Esophagus (tissue), 2 donors: ENCODE measurements around the gene PPIP5K1. TPM values are rescaled to one million over a fixed set of nuclear protein-coding genes. Genes with fewer than 3 reads are reported as not detected.
A peak's percentile ranks its signal among the peaks of the same experiment; 100 is the strongest.

Experiments
- H3K27ac ChIP-seq, 2 donors: one replicate each; pipeline ENCODE4 v1.5.1; 2013; ENCODE audit warnings: low read depth in 2 of 2, mild to moderate bottlenecking in 2 of 2, inconsistent platforms in 1 of 2, low read length in 1 of 2, moderate library complexity in 1 of 2
- H3K27me3 ChIP-seq, 2 donors: one replicate each; pipeline ENCODE4 v1.6.1; 2013; ENCODE audit warnings: low read length in 2 of 2, control low read depth in 1 of 2, mild to moderate bottlenecking in 1 of 2; ENCODE audit not compliant: insufficient read depth in 2 of 2, control insufficient read depth in 1 of 2
- H3K36me3 ChIP-seq, 2 donors: one replicate each; pipeline ENCODE4 v1.6.1; 2013; ENCODE audit warnings: low read length in 1 of 2; ENCODE audit not compliant: control insufficient read depth in 2 of 2, insufficient read depth in 2 of 2
- H3K4me1 ChIP-seq, 2 donors: one replicate each; pipeline ENCODE4 v1.6.1; 2013; ENCODE audit warnings: low read length in 1 of 2; ENCODE audit not compliant: control insufficient read depth in 2 of 2, insufficient read depth in 2 of 2
- H3K4me3 ChIP-seq, 2 donors: one replicate each; pipeline ENCODE4 v1.5.1; 2013; ENCODE audit warnings: low read length in 2 of 2, mild to moderate bottlenecking in 2 of 2, low read depth in 1 of 2, moderate library complexity in 1 of 2
- H3K9me3 ChIP-seq, 2 donors: one replicate each; pipeline ENCODE4 v1.6.1; 2013; ENCODE audit warnings: mild to moderate bottlenecking in 2 of 2, low read depth in 1 of 2, low read length in 1 of 2, moderate library complexity in 1 of 2; ENCODE audit not compliant: control insufficient read depth in 2 of 2, insufficient read depth in 1 of 2
- WGBS, 2 donors: extraction: QIAGEN DNeasy Blood & Tissue Kit; methylation state at CpG; one replicate each; pipeline ENCODE4 v1.1.7; 2013; 5-methylcytosine and 5-hydroxymethylcytosine counted together
- polyA plus RNA-seq, 2 donors: library from polyadenylated mRNA; stranded (reverse); fragments of 200-250 nt; gene quantifications; one replicate each; pipeline ENCODE4 v1.2.3, GENCODE V29; 2013
- donor health status: healthy with polysubstance abuse.
- donor health status: Bipolar disorder and iron deficiency.

The PPIP5K1 gene
- polyA plus RNA-seq, 2 donors = 10.9 to 17.8 TPM

GRCh38 chr15:43499635-43500034 is 90.4 kb downstream of the PPIP5K1 start:
- H3K9me3 ChIP-seq = no peaks in the 10 kb centered on the region
- no peaks in the 10 kb centered on the region for H3K36me3 ChIP-seq
- 96 to 98% methylated on average over 1 of the region's 1 CpG for WGBS, 2 donors
- H3K4me3 ChIP-seq = no peak overlapping the region
- no peaks in the 10 kb centered on the region for H3K4me1 ChIP-seq
- no peaks in the 10 kb centered on the region for H3K27me3 ChIP-seq
- no peak overlapping the region for H3K27ac ChIP-seq

DNA sequence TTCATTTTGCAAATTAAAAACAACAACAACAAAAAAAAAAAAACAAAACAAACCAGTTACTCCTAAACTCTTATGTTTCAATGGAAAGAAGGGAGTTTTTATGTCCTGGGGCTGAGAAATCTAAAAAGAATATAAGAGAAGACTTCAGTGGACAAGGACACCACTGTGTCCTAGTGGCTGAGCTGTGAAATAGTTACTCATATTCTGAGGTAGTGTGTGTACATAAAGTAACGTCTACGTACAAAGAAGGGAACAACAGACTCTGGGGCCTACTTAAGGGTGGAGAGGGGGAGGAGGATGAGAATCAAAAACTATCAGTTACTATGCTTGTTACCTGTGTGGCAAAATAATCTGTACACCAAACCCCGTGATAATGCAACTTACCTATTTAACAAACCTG is 91.0 kb downstream of the PPIP5K1 start:
- H3K27me3 ChIP-seq = no peaks in the 10 kb centered on the region
- H3K36me3 ChIP-seq = no peaks in the 10 kb centered on the region
- H3K4me3 ChIP-seq = no peak overlapping the region
- no peak overlapping the region for H3K27ac ChIP-seq
- no peaks in the 10 kb centered on the region for H3K4me1 ChIP-seq
- 79 to 80% methylated on average over 3 of the region's 3 CpGs for WGBS, 2 donors
- no peaks in the 10 kb centered on the region for H3K9me3 ChIP-seq

- Histone ChIP-seq H3K4me1 (peaks cover 0 to 3% of the 10 kb centered on the region in 2 donors), H3K4me3 (peak overlapping the region in 1 of 2 donors; percentile 93), H3K27me3 (no peaks in the 10 kb centered on the region), H3K36me3 (no peaks in the 10 kb centered on the region), H3K9me3 (no peaks in the 10 kb centered on the region), H3K27ac (no peak overlapping the region)
- WGBS, 2 donors = 61 to 67% methylated on average over 7 of the region's 7 CpGs
Measured at GRCh38 chr15:43493703-43494472, 96.1 kb downstream of the PPIP5K1 start.

GRCh38 chr15:43492673-43493601 is 97.1 kb downstream of the PPIP5K1 start, which contains the start of gene TP53BP1:
Gene TP53BP1 (minus strand): TSS chr15:43493156. CDS start chr15:43493043, 113 bp downstream.
- Histone ChIP-seq H3K9me3 (no peaks in the 10 kb centered on the region), H3K27ac (peak within 1 kb of the TSS; percentile 75 to 90), H3K27me3 (no peaks in the 10 kb centered on the region), H3K36me3 (no peaks in the 10 kb centered on the region), H3K4me1 (peaks cover 0 to 3% of the 10 kb centered on the region in 2 donors), H3K4me3 (peak within 1 kb of the TSS; percentile 90 to 93)
- WGBS, 2 donors = 1% methylated on average over 54 of the region's 54 CpGs

GRCh38 chr15:43492266-43492665 is 97.7 kb downstream of the PPIP5K1 start:
- no peaks in the 10 kb centered on the region for H3K36me3 ChIP-seq
- peak overlapping the region; percentile 90 to 93 for H3K4me3 ChIP-seq
- peaks cover 0 to 3% of the 10 kb centered on the region in 2 donors for H3K4me1 ChIP-seq
- peak overlapping the region in 1 of 2 donors; percentile 13 for H3K27ac ChIP-seq
- H3K9me3 ChIP-seq = no peaks in the 10 kb centered on the region
- H3K27me3 ChIP-seq = no peaks in the 10 kb centered on the region
- WGBS, 2 donors = 10 to 11% methylated on average over 7 of the region's 7 CpGs

DNA sequence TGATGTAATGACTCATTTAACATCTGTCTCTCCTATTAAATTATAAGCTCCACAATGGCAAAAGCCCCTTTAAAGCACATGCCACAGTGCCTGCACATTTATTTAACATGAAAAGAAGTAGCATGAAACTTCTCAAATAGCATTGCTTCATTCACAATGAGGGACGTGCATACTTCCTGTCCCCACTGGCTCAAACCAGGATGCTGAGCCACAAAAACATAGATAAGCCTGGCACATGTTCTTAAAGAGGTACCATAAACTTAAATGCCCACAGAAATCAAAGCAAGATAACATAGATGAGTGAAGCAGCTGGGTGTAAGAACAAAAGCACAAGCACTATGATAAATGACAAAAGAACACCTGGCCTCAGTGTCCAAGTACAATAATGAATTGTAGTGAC is 100.8 kb downstream of the PPIP5K1 start:
- H3K9me3 ChIP-seq = no peaks in the 10 kb centered on the region
- H3K36me3 ChIP-seq = no peaks in the 10 kb centered on the region
- H3K27me3 ChIP-seq = no peaks in the 10 kb centered on the region
- H3K4me3 ChIP-seq = no peak overlapping the region
- H3K4me1 ChIP-seq = peaks cover 0 to 3% of the 10 kb centered on the region in 2 donors
- no peak overlapping the region for H3K27ac ChIP-seq
- WGBS, 2 donors = 18 to 28% methylated on average over 1 of the region's 1 CpG

GRCh38 chr15:43488790-43489189 is 101.2 kb downstream of the PPIP5K1 start:
- Histone ChIP-seq H3K9me3 (no peaks in the 10 kb centered on the region), H3K36me3 (no peaks in the 10 kb centered on the region), H3K4me3 (no peak overlapping the region), H3K27ac (no peak overlapping the region), H3K4me1 (peaks cover 0 to 3% of the 10 kb centered on the region in 2 donors), H3K27me3 (no peaks in the 10 kb centered on the region)
- 86 to 88% methylated on average over 3 of the region's 3 CpGs for WGBS, 2 donors

DNA sequence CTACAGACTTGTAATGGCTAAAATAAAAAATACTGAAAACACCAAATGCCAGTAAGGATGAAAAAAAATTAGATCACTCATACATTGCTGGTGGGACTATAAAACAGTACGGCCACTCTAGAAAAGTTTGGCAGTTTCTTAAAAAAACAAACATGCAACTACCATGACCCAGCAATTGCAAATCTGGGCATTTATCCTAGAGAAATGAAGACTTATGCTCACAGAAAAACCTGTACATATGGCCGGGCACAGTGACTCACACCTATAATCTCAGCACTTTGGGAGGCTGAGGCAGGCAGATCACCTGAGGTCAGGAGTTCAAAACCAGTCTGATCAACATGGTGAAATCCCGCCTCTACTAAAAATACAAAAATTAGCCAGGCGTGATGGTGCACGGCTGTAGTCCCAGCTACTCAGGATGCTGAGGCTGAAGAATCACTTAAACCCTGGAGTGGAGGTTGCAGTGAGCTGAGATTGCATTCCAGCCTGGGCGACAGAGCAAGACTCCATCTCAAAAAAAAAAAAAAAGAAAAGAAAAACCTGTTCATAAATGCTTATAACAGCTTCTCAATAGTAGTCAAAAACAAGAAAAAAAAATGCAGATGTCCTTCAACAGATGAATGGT is 102.6 kb downstream of the PPIP5K1 start:
- 89% methylated on average over 6 of the region's 6 CpGs for WGBS, 2 donors
- no peaks in the 10 kb centered on the region for H3K9me3 ChIP-seq
- H3K36me3 ChIP-seq = no peaks in the 10 kb centered on the region
- peaks cover 0 to 3% of the 10 kb centered on the region in 2 donors for H3K4me1 ChIP-seq
- no peaks in the 10 kb centered on the region for H3K27me3 ChIP-seq
- H3K4me3 ChIP-seq = no peak overlapping the region
- H3K27ac ChIP-seq = no peak overlapping the region

DNA sequence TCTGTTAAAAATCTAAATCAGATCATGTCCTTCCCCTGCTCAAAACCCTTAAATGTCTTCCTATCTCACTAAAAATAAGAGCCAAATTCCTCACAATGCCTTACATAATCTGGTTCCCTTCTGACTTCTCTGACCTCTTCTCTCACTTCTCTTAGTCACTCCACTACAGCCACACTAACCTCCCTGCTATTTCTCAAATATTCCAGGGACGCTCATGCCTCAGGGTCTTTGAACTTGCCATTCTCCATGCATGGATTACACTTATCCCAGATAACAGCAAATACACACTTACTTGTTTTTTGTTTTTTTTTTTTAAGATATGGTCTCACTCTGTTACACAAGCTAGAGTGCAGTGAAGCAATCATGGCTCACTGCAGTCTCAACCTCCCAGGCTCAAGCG is 105.6 kb downstream of the PPIP5K1 start:
- no peak overlapping the region for H3K4me3 ChIP-seq
- H3K9me3 ChIP-seq = no peaks in the 10 kb centered on the region
- no peaks in the 10 kb centered on the region for H3K4me1 ChIP-seq
- WGBS, 2 donors = 96 to 97% methylated on average over 2 of the region's 2 CpGs
- no peaks in the 10 kb centered on the region for H3K36me3 ChIP-seq
- no peaks in the 10 kb centered on the region for H3K27me3 ChIP-seq
- H3K27ac ChIP-seq = no peak overlapping the region
